HepG2 (cell line): ENCODE data around the gene AS3MT. TPM values are rescaled to one million over a fixed set of nuclear protein-coding genes. Genes with fewer than 3 reads are reported as not detected.

Experiments
- ATAC-seq: fragments of 200-7000 bp; cut with Tn5 transposase; 3 replicates; pipeline ENCODE4 v1.9.1; 2020; ENCODE audit warnings: mild to moderate bottlenecking, moderate library complexity
- BruUV-seq: library from RNA; stranded (reverse); fragments of 400-500 nt; replicated peaks from 2 replicates; lab custom pipeline; 2021; lab: Mats Ljungman, UMichigan
- CTCF ChIA-PET: fragments of 300-600 bp; formaldehyde crosslinking; extraction: SDS; loops from one replicate; lab custom pipeline; 2021; ENCODE audit warnings: low total read pairs, inconsistent platforms, low intra/inter-chr PET ratio; lab: Yijun Ruan, JAX
- POLR2A ChIA-PET: fragments of 350-600 bp; sonication (Branson Sonifier 250); formaldehyde crosslinking; loops from one replicate; lab custom pipeline; 2020; ENCODE audit warnings: antibody characterized with exemption, inconsistent platforms; lab: Yijun Ruan, JAX
- DNase-seq: peaks from one replicate; pipeline ENCODE4 v3.0.0-alpha.2; 2015; ENCODE audit warnings: low spot score
- FAIRE-seq: peaks from 3 replicates; lab custom pipeline; 2011; peaks lifted over from hg19 to GRCh38; lab: Jason Lieb, UNC
- H2AFZ ChIP-seq: one replicate; pipeline ENCODE4 v1.6.1; 2011; ENCODE audit warnings: low read length, inconsistent platforms
- H3K27ac ChIP-seq: fragments of 300-600 bp; 3 replicates; pipeline ENCODE4 v1.8.0; 2011; ENCODE audit warnings: mixed run types, mild to moderate bottlenecking, mixed read lengths, low read length, inconsistent platforms; ENCODE audit not compliant: insufficient read depth; ENCODE audit errors: extremely low read length
- H3K27me3 ChIP-seq, 2 experiments: fragments of 200-600 bp in 1 of 2; 2 replicates in 1 of 2; 3 replicates in 1 of 2; pipeline versions ENCODE4 v1.6.0 to v1.8.0; 2011; ENCODE audit warnings: low read length in 2 of 2, mild to moderate bottlenecking in 2 of 2, moderate library complexity in 2 of 2, inconsistent platforms in 1 of 2; ENCODE audit not compliant: insufficient read depth in 2 of 2, control insufficient read depth in 1 of 2
- H3K36me3 ChIP-seq, 2 experiments: fragments of 200-600 bp in 1 of 2; replicated peaks in 1 of 2; 2 replicates in 1 of 2; 3 replicates in 1 of 2; pipeline versions ENCODE4 v1.5.1 to v1.8.0; 2011; ENCODE audit warnings: low read length in 2 of 2, inconsistent platforms in 1 of 2; ENCODE audit not compliant: insufficient read depth in 2 of 2, control insufficient read depth in 1 of 2
- H3K4me1 ChIP-seq: 2 replicates; pipeline ENCODE4 v1.5.1; 2012; ENCODE audit warnings: low read length, inconsistent platforms; ENCODE audit not compliant: insufficient read depth
- H3K4me2 ChIP-seq: 2 replicates; pipeline ENCODE4 v1.6.0; 2011; ENCODE audit warnings: low read depth, low read length, inconsistent platforms
- H3K4me3 ChIP-seq, 3 experiments: fragments of 200-600 bp in 1 of 3; sonication (generic), shearing (Covaris generic) in 1 of 3; replicated peaks in 1 of 3; 2 replicates each; pipeline ENCODE4 v1.5.1; 2011 to 2016; ENCODE audit warnings: low read length in 3 of 3, inconsistent platforms in 2 of 3, low read depth in 2 of 3, mild to moderate bottlenecking in 2 of 3, control low read depth in 1 of 3, mixed read lengths in 1 of 3; ENCODE audit not compliant: insufficient read depth in 1 of 3
- H3K79me2 ChIP-seq: one replicate; pipeline ENCODE4 v1.6.1; 2011; ENCODE audit warnings: low read length, inconsistent platforms; ENCODE audit not compliant: insufficient read depth
- H3K9ac ChIP-seq: 2 replicates; pipeline ENCODE4 v1.6.0; 2011; ENCODE audit warnings: mild to moderate bottlenecking, low read depth, low read length, inconsistent platforms; ENCODE audit not compliant: insufficient read depth
- H3K9me3 ChIP-seq: 2 replicates; pipeline ENCODE4 v1.5.1; 2012; ENCODE audit warnings: mild to moderate bottlenecking, low read length
- H4K20me1 ChIP-seq: 2 replicates; pipeline ENCODE4 v1.6.0; 2011; ENCODE audit warnings: inconsistent platforms, mild to moderate bottlenecking, low read length, moderate library complexity; ENCODE audit not compliant: insufficient read depth
- CHD2 ChIP-seq: IDR thresholded peaks from 2 replicates; pipeline ENCODE4 v1.6.1; 2011; ENCODE audit warnings: low read depth, low read length, improper control_type of control experiment
- E2F1 ChIP-seq: sonication (generic); formaldehyde crosslinking; IDR thresholded peaks from 2 replicates; pipeline ENCODE4 v1.5.0; 2020; ENCODE audit warnings: missing genetic modification reagents
- ELF3 ChIP-seq: IDR thresholded peaks from 2 replicates; pipeline ENCODE4 v1.6.1; 2016; ENCODE audit warnings: missing genetic modification reagents, missing compliant biosample characterization
- FOXA3 ChIP-seq: IDR thresholded peaks from 2 replicates; pipeline ENCODE4 v1.6.1; 2016; ENCODE audit warnings: missing genetic modification reagents, missing compliant biosample characterization
- KDM5B ChIP-seq: sonication (generic); formaldehyde crosslinking; IDR thresholded peaks from 2 replicates; pipeline ENCODE4 v1.4.0; 2020; ENCODE audit warnings: missing genetic modification reagents, mild to moderate bottlenecking, borderline replicate concordance
- NFIB ChIP-seq: sonication (generic); formaldehyde crosslinking; IDR thresholded peaks from 2 replicates; pipeline ENCODE4 v1.9.0; 2021; ENCODE audit warnings: missing genetic modification reagents, mild to moderate bottlenecking, borderline replicate concordance
- PTBP1 ChIP-seq: fragments of 200-400 bp; formaldehyde crosslinking; IDR thresholded peaks from 2 replicates; pipeline ENCODE4 v1.6.1; 2018; ENCODE audit warnings: low read length, low read depth; ENCODE audit not compliant: poor library complexity, severe bottlenecking
- SAP130 ChIP-seq: IDR thresholded peaks from 2 replicates; pipeline ENCODE4 v1.6.1; 2016; ENCODE audit warnings: low read depth
- ZBED4 ChIP-seq: sonication (generic); formaldehyde crosslinking; IDR thresholded peaks from 2 replicates; pipeline ENCODE4 v1.4.0; 2020; ENCODE audit warnings: missing genetic modification reagents, borderline replicate concordance
- ZBTB20 ChIP-seq: sonication (generic); formaldehyde crosslinking; IDR thresholded peaks from 2 replicates; pipeline ENCODE4 v1.8.1; 2023; ENCODE audit warnings: missing genetic modification reagents, low read depth, mild to moderate bottlenecking, borderline replicate concordance
- ZBTB38 ChIP-seq: sonication (generic); formaldehyde crosslinking; IDR thresholded peaks from 2 replicates; pipeline ENCODE4 v1.5.1; 2020; ENCODE audit warnings: mild to moderate bottlenecking, missing genetic modification reagents
- ZMYM3 ChIP-seq: sonication (generic); formaldehyde crosslinking; IDR thresholded peaks from 2 replicates; pipeline ENCODE4 v1.5.1; 2020; ENCODE audit warnings: mild to moderate bottlenecking, missing genetic modification reagents
- ZNF264 ChIP-seq: sonication (generic); formaldehyde crosslinking; IDR thresholded peaks from 2 replicates; pipeline ENCODE4 v1.4.0; 2020; ENCODE audit warnings: missing genetic modification reagents
- ZNF660 ChIP-seq: sonication (generic); formaldehyde crosslinking; IDR thresholded peaks from 2 replicates; pipeline ENCODE4 v1.5.1; 2020; ENCODE audit warnings: mild to moderate bottlenecking, low read depth, missing genetic modification reagents, borderline replicate concordance
- ZNF724P ChIP-seq: sonication (generic); formaldehyde crosslinking; IDR thresholded peaks from 2 replicates; pipeline ENCODE4 v1.8.0; 2022; ENCODE audit warnings: missing genetic modification reagents, borderline replicate concordance
- WGBS: methylation state at CpG from one replicate; pipeline ENCODE4 v1.1.6; 2017; ENCODE audit warnings: low lambda C conversion rate; 5-methylcytosine and 5-hydroxymethylcytosine counted together
- in situ Hi-C: cut with HindIII; loops from 2 replicates; pipeline ENCODE4 v1.10.0; 2017; ENCODE audit warnings: low pct_unique_long_range_greater_than_20kb; ENCODE audit not compliant: extremely low pct_ligation_motif_present
- intact Hi-C: fragments of 100-400 bp; cut with micrococcal nuclease; formaldehyde crosslinking; loops from one replicate; pipeline ENCODE4 v1.10.0; 2022; ENCODE audit not compliant: unreplicated experiment
- polyA plus RNA-seq, 8 experiments: library from polyadenylated mRNA; depleted of rRNA in 3 of 8; stranded (reverse) in 7 of 8; unstranded in 1 of 8; fragments of >200 nt; fragmentation: Illumina TruSeq in 4 of 8; extraction: Trizol in 4 of 8; gene quantifications; 2 replicates each; pipeline versions ENCODE4 v1.2.1 to v1.2.3, GENCODE V29; 2011 to 2016; ENCODE audit warnings: low read depth in 4 of 8, missing spikeins in 1 of 8, mixed read lengths in 1 of 8; ENCODE audit not compliant: insufficient read depth in 1 of 8
- total RNA-seq, 5 experiments: library from RNA; depleted of rRNA; stranded (reverse); fragments of >200 nt; fragmentation: Illumina TruSeq; extraction: Trizol; gene quantifications; 2 replicates each; pipeline ENCODE4 v1.2.3, GENCODE V29; 2016; ENCODE audit warnings: low read depth in 1 of 5
- TF ChIP-seq, protein P1 (sequence below): sonication (generic); formaldehyde crosslinking; IDR thresholded peaks from 2 replicates; pipeline ENCODE4 v1.4.0; 2020; ENCODE audit warnings: missing genetic modification reagents

AS3MT gene
- total and polyA plus RNA-seq, 2 of the 13 experiments (the other 11 are each of a cell fraction or from before 2014, with no cell fraction given) = 8.7 to 17.4 TPM

DNA sequence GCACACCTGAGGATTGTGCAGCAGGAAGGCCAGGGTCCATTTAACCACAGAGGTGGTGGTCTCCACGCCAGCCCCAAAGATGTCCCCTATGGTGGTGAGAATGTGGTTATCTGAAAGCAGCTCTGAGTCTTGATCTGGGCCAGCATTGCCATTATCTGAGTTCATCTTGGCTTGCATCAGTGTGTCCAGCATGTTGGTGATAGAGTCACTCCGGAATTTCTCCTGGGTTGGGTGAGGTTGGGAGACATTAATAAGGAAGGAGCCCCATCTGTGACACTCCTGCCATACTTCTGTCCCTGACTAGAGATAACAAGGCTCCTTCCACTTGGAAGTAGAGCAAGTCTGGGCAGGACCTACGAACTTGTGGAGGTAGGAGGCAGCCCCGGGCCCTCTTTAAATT lies 36.3 kb upstream of the AS3MT start:
- H3K36me3 ChIP-seq = no peaks in the 10 kb centered on the region
- H3K9me3 ChIP-seq = peaks cover 4% of the 10 kb centered on the region; the same call in 1 of the 2 replicates
- in situ Hi-C loops (loop anchor here (5.0 kb wide), 1 partner anchor 234 kb away; no protein-coding TSS in a partner anchor), intact Hi-C loops (no loop called here)
- no peaks in the 10 kb centered on the region for H3K79me2 ChIP-seq
- no peak for DNase-seq
- 50% methylated on average over 3 of the region's 4 CpGs for WGBS
- H3K4me1 ChIP-seq = peaks cover 34% of the 10 kb centered on the region
- POLR2A ChIA-PET = no interaction called here
- H3K4me2 ChIP-seq = no peak overlapping the region
- ATAC-seq = no peak
- no peak for FAIRE-seq
- no peak overlapping the region for H3K27ac ChIP-seq
- no TSS peak for BruUV-seq
- no peak overlapping the region for H2AFZ ChIP-seq
- no peak overlapping the region for H3K4me3 ChIP-seq
- CTCF ChIA-PET = no interaction called here
- H3K9ac ChIP-seq = no peak overlapping the region
- no peaks in the 10 kb centered on the region; a peak in 2 of 5 replicates for H3K27me3 ChIP-seq
- H4K20me1 ChIP-seq = no peaks in the 10 kb centered on the region
- TF ChIP-seq E2F1 (no peak), NFIB (CRISPR knock-in tag) (no peak), ZBTB38 (no peak), ZBTB20 (no peak), ZMYM3 (no peak), CHD2 (no peak), FOXA3 (CRISPR knock-in tag) (no peak), SAP130 (no peak), ELF3 (no peak), KDM5B (CRISPR knock-in tag) (no peak), ZNF660 (CRISPR knock-in tag) (no peak), ZNF264 (CRISPR knock-in tag) (no peak), PTBP1 (no peak), ZNF724P (CRISPR knock-in tag) (no peak), ZBED4 (CRISPR knock-in tag) (no peak)
- TF ChIP-seq, protein P1, sequence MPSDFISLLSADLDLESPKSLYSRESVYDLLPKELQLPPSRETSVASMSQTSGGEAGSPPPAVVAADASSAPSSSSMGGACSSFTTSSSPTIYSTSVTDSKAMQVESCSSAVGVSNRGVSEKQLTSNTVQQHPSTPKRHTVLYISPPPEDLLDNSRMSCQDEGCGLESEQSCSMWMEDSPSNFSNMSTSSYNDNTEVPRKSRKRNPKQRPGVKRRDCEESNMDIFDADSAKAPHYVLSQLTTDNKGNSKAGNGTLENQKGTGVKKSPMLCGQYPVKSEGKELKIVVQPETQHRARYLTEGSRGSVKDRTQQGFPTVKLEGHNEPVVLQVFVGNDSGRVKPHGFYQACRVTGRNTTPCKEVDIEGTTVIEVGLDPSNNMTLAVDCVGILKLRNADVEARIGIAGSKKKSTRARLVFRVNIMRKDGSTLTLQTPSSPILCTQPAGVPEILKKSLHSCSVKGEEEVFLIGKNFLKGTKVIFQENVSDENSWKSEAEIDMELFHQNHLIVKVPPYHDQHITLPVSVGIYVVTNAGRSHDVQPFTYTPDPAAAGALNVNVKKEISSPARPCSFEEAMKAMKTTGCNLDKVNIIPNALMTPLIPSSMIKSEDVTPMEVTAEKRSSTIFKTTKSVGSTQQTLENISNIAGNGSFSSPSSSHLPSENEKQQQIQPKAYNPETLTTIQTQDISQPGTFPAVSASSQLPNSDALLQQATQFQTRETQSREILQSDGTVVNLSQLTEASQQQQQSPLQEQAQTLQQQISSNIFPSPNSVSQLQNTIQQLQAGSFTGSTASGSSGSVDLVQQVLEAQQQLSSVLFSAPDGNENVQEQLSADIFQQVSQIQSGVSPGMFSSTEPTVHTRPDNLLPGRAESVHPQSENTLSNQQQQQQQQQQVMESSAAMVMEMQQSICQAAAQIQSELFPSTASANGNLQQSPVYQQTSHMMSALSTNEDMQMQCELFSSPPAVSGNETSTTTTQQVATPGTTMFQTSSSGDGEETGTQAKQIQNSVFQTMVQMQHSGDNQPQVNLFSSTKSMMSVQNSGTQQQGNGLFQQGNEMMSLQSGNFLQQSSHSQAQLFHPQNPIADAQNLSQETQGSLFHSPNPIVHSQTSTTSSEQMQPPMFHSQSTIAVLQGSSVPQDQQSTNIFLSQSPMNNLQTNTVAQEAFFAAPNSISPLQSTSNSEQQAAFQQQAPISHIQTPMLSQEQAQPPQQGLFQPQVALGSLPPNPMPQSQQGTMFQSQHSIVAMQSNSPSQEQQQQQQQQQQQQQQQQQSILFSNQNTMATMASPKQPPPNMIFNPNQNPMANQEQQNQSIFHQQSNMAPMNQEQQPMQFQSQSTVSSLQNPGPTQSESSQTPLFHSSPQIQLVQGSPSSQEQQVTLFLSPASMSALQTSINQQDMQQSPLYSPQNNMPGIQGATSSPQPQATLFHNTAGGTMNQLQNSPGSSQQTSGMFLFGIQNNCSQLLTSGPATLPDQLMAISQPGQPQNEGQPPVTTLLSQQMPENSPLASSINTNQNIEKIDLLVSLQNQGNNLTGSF = no peak
